DMS53 treated with DMSO at 0.1 percent for 48 hours (cell line): ENCODE results near the gene WFIKKN1.

Experiments
- DNase-seq: peaks from one replicate; lab custom pipeline; 2025; ENCODE audit not compliant: unreplicated experiment; lab: John Stamatoyannopoulos, UW

Gene WFIKKN1

DNA sequence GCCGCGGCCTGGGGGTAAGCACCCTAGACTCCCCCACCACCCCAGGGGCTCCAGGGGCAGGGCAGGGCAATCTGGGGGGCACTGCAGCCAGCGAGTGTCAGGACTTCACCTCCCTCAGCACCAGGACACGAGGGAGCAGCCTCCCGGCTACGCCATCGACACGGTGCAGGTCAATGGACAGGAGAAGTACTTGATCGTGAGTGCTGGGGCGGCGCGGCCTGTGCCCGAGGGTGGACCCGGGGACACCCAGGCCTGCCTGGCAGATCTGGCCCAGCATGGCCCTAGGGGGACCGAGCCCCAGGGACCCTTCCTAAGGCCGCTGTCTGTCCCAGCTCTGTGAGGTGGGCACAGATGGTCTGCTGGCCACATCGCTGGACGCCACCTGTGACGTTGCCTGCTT lies 41.6 kb downstream of the WFIKKN1 start:
- DNase-seq = no peak

GRCh38 chr16:672851-673250 lies 42.1 kb downstream of the WFIKKN1 start:
- DNase-seq = no peak

- DNase-seq = no peak
Measured at GRCh38 chr16:673399-673991, 42.7 kb downstream of the WFIKKN1 start.

GRCh38 chr16:674214-674881 lies 43.6 kb downstream of the WFIKKN1 start:
- DNase-seq = no peak

GRCh38 chr16:674968-675883 lies 44.4 kb downstream of the WFIKKN1 start, which contains the start of gene RHBDL1:
Gene RHBDL1 (plus strand): TSS chr16:675671. CDS start chr16:675791, 120 bp downstream.
- DNase-seq = no peak

GRCh38 chr16:675884-676564 lies 45.2 kb downstream of the WFIKKN1 start:
- DNase-seq = no peak

DNA sequence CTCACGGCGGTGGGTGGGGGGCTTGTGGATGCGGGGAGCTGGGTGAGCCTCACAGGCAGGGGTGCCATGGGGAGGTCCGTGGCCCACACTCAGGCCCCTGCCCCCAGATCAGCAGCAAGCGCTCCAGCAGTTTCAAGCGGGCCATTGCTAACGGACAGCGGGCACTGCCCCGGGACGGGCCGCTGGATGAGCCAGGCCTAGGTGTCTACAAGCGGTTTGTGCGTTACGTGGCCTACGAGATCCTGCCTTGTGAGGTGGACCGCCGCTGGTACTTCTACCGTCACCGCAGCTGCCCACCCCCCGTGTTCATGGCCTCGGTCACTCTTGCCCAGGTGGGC lies 45.7 kb downstream of the WFIKKN1 start:
- DNase-seq = no peak

DNA sequence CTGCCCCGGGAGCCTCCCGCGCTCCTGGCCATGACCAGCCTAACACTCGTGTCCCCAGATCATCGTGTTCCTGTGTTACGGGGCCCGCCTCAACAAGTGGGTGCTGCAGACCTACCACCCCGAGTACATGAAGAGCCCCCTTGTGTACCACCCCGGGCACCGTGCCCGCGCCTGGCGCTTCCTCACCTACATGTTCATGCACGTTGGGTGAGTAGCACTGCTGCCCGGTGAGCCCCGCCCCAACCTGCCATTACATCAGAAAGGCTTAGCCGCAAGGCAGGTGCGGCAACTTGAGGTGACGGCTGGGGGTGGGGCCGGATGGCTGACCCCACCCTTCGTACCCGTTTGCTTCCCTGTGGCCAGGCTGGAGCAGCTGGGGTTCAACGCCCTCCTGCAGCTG lies 46.1 kb downstream of the WFIKKN1 start:
- DNase-seq = peak; percentile 46

GRCh38 chr16:677316-678190 lies 46.8 kb downstream of the WFIKKN1 start:
- no peak for DNase-seq

- DNase-seq = no peak
Measured at GRCh38 chr16:678209-678857, 47.5 kb downstream of the WFIKKN1 start.

GRCh38 chr16:678858-679813 lies 48.4 kb downstream of the WFIKKN1 start:
- DNase-seq = peak; percentile 59

DNA sequence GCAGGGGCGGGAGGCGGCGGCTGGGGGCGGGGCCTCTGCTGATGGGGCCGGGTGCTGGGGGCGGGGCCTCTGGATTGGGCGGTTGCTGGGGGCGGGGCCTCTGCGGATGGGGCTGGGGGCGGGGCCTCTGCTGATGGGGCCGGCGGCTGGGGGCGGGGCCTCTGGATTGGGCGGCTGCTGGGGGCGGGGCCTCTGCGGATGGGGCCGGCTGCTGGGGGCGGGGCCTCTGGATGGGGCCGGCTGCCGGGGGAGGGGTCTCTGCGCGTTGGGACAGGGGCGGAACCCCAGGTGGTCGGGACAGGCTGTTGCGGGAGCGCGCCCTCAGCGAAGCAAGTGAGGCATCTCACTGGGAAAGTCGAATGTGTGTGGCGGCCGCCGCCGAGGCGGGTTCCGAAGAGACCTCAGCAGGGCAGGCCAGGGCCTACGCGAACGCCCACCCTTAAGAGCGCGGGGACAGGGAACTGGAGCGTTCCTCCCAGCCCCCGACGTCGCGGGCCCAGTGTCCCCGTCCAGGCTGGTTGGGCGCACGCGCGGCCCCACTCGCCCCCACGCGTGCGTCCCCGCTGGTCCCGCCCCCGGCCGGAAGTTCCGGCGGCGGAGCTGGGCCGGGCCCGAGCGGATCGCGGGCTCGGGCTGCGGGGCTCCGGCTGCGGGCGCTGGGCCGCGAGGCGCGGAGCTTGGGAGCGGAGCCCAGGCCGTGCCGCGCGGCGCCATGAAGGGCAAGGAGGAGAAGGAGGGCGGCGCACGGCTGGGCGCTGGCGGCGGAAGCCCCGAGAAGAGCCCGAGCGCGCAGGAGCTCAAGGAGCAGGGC lies 49.2 kb downstream of the WFIKKN1 start, which contains the start of gene STUB1:
Gene STUB1, plus strand, starts transcription at position 597 of the 811 bp plus-strand sequence. Its CDS starts 116 bp downstream, at position 713.
- DNase-seq = peak; percentile 74

GRCh38 chr16:680625-680945 lies 49.8 kb downstream of the WFIKKN1 start:
- DNase-seq = no peak

DNA sequence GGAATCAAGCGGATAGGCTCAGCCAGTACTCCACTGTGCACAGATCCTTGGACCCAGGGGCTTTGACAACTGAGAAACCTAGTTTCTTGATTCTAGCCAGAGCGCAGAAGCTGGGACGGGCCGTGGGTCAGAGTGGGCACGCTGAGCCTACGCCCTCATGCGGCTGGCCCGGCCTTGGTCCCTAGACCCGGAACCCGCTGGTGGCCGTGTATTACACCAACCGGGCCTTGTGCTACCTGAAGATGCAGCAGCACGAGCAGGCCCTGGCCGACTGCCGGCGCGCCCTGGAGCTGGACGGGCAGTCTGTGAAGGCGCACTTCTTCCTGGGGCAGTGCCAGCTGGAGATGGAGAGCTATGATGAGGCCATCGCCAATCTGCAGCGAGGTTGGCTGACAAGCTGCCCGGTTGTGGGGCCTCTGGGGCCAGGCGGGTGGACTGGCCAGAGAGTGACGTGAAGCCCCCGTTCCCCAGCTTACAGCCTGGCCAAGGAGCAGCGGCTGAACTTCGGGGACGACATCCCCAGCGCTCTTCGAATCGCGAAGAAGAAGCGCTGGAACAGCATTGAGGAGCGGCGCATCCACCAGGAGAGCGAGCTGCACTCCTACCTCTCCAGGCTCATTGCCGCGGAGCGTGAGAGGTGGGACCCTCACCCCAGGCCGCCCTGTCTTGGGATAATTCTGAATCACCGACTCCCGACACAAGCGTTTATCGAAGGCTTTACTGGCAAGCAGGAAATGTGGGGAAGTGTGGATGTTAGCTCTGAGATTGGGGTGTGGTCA lies 50.4 kb downstream of the WFIKKN1 start:
- DNase-seq = no peak

DNA sequence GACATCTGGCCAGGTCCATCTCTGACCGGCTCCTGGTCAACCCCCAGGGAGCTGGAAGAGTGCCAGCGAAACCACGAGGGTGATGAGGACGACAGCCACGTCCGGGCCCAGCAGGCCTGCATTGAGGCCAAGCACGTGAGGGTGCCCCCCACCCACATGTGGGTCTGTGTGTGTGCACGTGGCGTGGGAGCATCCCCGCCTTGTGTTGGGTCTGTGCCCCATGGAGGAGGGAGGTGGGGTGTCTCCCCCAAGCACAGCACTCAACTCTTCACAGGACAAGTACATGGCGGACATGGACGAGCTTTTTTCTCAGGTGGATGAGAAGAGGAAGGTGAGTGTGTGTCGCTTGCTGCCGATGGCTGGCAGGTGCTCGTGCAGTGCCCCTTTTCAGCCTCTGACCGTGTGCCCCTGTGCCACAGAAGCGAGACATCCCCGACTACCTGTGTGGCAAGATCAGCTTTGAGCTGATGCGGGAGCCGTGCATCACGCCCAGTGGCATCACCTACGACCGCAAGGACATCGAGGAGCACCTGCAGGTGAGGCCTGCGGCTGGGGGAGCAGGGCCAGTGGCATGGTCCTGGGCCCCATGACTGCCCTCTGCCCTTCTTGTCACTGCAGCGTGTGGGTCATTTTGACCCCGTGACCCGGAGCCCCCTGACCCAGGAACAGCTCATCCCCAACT lies 51.1 kb downstream of the WFIKKN1 start:
- no peak for DNase-seq

DNA sequence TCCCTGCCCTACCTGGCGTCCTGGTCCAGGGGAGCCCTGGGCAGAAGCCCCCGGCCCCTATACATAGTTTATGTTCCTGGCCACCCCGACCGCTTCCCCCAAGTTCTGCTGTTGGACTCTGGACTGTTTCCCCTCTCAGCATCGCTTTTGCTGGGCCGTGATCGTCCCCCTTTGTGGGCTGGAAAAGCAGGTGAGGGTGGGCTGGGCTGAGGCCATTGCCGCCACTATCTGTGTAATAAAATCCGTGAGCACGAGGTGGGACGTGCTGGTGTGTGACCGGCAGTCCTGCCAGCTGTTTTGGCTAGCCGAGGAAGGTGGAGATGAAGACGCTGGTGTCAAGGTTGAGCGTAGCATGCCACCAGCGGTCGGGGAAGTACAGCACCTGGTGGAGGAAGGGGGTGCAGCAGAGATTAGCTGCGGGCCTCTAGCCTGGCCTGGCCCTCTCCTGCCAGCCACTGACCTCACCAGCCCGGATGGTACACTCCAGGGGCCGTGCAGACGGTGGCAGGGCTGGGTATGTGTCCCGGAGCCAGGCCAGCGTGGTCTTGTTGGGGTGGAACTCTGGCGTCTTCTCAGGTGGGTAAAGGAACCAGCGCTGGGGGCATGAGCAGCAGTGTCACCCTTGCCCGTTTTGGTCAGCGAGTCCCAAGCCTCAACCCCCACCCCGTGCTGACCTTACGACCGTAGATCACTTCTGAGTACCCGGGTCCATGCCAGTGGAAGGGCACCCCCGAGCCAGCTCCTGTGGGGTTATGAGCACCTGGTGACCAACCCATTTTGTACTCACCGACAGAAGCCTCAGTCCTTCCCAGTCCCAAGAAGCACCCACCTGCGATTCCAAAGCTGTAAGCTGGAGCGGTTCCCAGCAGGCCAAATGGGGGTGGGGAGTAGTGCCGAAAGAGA lies 52.0 kb downstream of the WFIKKN1 start:
- DNase-seq = no peak
